Keratinocyte (primary cell): ENCODE measurements around the gene PARK7. TPM values are rescaled to one million over a fixed set of nuclear protein-coding genes. Genes with fewer than 3 reads are reported as not detected.

Experiments
- DNase-seq: peaks from one replicate; pipeline ENCODE4 v3.0.0-alpha.2; 2011; ENCODE audit warnings: low read depth, missing footprints, low spot score
- FAIRE-seq: peaks from 2 replicates; lab custom pipeline; 2011; peaks lifted over from hg19 to GRCh38; lab: Jason Lieb, UNC
- H2AFZ ChIP-seq: 2 replicates; pipeline ENCODE4 v1.6.0; 2012; ENCODE audit warnings: low read length, control low read depth, inconsistent platforms; ENCODE audit not compliant: control insufficient read depth
- H3K27ac ChIP-seq: 2 replicates; pipeline ENCODE4 v1.5.1; 2011; ENCODE audit warnings: low read length; ENCODE audit not compliant: control insufficient read depth, insufficient read depth
- H3K27me3 ChIP-seq: 3 replicates; pipeline ENCODE4 v1.6.0; 2011; ENCODE audit warnings: low read length; ENCODE audit not compliant: control insufficient read depth, insufficient read depth; ENCODE audit errors: extremely low read depth
- H3K36me3 ChIP-seq, 2 experiments: 2 replicates in 1 of 2; 3 replicates in 1 of 2; pipeline ENCODE4 v1.5.1; 2011; ENCODE audit warnings: low read length in 2 of 2, mild to moderate bottlenecking in 1 of 2; ENCODE audit not compliant: control insufficient read depth in 2 of 2, insufficient read depth in 2 of 2; ENCODE audit errors: extremely low read depth in 1 of 2
- H3K4me1 ChIP-seq: 3 replicates; pipeline ENCODE4 v1.5.1; 2011; ENCODE audit warnings: low read length; ENCODE audit not compliant: control insufficient read depth, insufficient read depth; ENCODE audit errors: extremely low read depth
- H3K4me2 ChIP-seq: 3 replicates; pipeline ENCODE4 v1.6.0; 2011; ENCODE audit warnings: low read depth, low read length; ENCODE audit not compliant: control insufficient read depth, insufficient read depth; ENCODE audit errors: extremely low read depth
- H3K4me3 ChIP-seq, 3 experiments: fragments of 200-600 bp in 1 of 3; sonication (generic) in 1 of 3; 2 replicates in 2 of 3; 3 replicates in 1 of 3; pipeline ENCODE4 v1.5.1; 2011 to 2016; ENCODE audit warnings: low read length in 3 of 3, mild to moderate bottlenecking in 3 of 3, control low read depth in 2 of 3, inconsistent platforms in 1 of 3, low read depth in 1 of 3, mixed read lengths in 1 of 3, mixed run types in 1 of 3, moderate library complexity in 1 of 3; ENCODE audit not compliant: control insufficient read depth in 2 of 3, insufficient read depth in 2 of 3; ENCODE audit errors: extremely low read depth in 1 of 3
- H3K79me2 ChIP-seq: 2 replicates; pipeline ENCODE4 v1.6.0; 2012; ENCODE audit warnings: low read length; ENCODE audit not compliant: control insufficient read depth, insufficient read depth
- H3K9ac ChIP-seq: 3 replicates; pipeline ENCODE4 v1.6.0; 2011; ENCODE audit warnings: low read length; ENCODE audit not compliant: control insufficient read depth, insufficient read depth; ENCODE audit errors: extremely low read depth
- H3K9me1 ChIP-seq: 3 replicates; pipeline ENCODE4 v1.6.0; 2011; ENCODE audit warnings: low read length; ENCODE audit not compliant: control insufficient read depth, insufficient read depth; ENCODE audit errors: extremely low read depth
- H3K9me3 ChIP-seq: 2 replicates; pipeline ENCODE4 v1.5.1; 2012; ENCODE audit warnings: low read depth, low read length; ENCODE audit not compliant: control insufficient read depth
- H4K20me1 ChIP-seq: 3 replicates; pipeline ENCODE4 v1.6.0; 2011; ENCODE audit warnings: low read length; ENCODE audit not compliant: control insufficient read depth, insufficient read depth; ENCODE audit errors: extremely low read depth
- EZH2 ChIP-seq: IDR thresholded peaks from one replicate; pipeline ENCODE4 v1.6.1; 2012; ENCODE audit warnings: inconsistent platforms, mild to moderate bottlenecking, low read length, moderate library complexity
- dilution Hi-C: fragments of 300-500 bp; cut with MboI; formaldehyde crosslinking; loops from one replicate; pipeline ENCODE4 v1.7.0; 2020; ENCODE audit warnings: low sequenced_read_pairs; ENCODE audit not compliant: extremely low pct_ligation_motif_present
- polyA plus RNA-seq, 5 experiments: library from polyadenylated mRNA; depleted of rRNA in 3 of 5; stranded (reverse) in 3 of 5; stranded (forward) in 1 of 5; unstranded in 1 of 5; fragments of >200 nt; gene quantifications; 1 replicate in 1 of 5; 2 replicates in 3 of 5; 3 replicates in 1 of 5; pipeline versions ENCODE4 v1.2.1 to v1.2.3, GENCODE V29; 2011 to 2012; ENCODE audit warnings: missing spikeins in 2 of 5, low read depth in 1 of 5, low replicate concordance in 1 of 5
- TF ChIP-seq, protein P1 (sequence below), 3 experiments: IDR thresholded peaks in 1 of 3; conservative IDR thresholded peaks in 1 of 3; optimal IDR thresholded peaks in 1 of 3; 2 replicates in 2 of 3; 3 replicates in 1 of 3; pipeline versions ENCODE3 to v1.5.1; 2011; ENCODE audit warnings: low read length in 3 of 3, mild to moderate bottlenecking in 3 of 3, moderate library complexity in 2 of 3, control low read depth in 1 of 3, inconsistent platforms in 1 of 3; ENCODE audit not compliant: insufficient read depth in 2 of 3; ENCODE audit errors: extremely low read depth in 1 of 3

The PARK7 gene
- polyA plus RNA-seq, 1 donor (not counting 4 experiments of a cell fraction or from before 2014, with no cell fraction given), result 502 TPM

- Histone ChIP-seq H3K9ac (peak overlapping the region; percentile 91), H2AFZ (peak overlapping the region; percentile 37), H3K4me2 (peak overlapping the region; percentile 84), H3K4me1 (peaks cover 43% of the 10 kb centered on the region), H3K9me1 (no peaks in the 10 kb centered on the region), H3K4me3 (peak overlapping the region in 2 of 3 experiments; percentile 40 to 56), H4K20me1 (no peaks in the 10 kb centered on the region), H3K27me3 (no peaks in the 10 kb centered on the region), H3K9me3 (no peaks in the 10 kb centered on the region), H3K27ac (peak overlapping the region; percentile 100), H3K36me3 (no peaks in the 10 kb centered on the region), H3K79me2 (no peaks in the 10 kb centered on the region)
- DNase-seq (no peak), FAIRE-seq (peak; percentile 48)
- dilution Hi-C loops, result loop anchor here (25.0 kb wide), 1 partner anchor 309 kb away; the partner anchor contains the start of gene SLC45A1
- TF ChIP-seq, protein P1, sequence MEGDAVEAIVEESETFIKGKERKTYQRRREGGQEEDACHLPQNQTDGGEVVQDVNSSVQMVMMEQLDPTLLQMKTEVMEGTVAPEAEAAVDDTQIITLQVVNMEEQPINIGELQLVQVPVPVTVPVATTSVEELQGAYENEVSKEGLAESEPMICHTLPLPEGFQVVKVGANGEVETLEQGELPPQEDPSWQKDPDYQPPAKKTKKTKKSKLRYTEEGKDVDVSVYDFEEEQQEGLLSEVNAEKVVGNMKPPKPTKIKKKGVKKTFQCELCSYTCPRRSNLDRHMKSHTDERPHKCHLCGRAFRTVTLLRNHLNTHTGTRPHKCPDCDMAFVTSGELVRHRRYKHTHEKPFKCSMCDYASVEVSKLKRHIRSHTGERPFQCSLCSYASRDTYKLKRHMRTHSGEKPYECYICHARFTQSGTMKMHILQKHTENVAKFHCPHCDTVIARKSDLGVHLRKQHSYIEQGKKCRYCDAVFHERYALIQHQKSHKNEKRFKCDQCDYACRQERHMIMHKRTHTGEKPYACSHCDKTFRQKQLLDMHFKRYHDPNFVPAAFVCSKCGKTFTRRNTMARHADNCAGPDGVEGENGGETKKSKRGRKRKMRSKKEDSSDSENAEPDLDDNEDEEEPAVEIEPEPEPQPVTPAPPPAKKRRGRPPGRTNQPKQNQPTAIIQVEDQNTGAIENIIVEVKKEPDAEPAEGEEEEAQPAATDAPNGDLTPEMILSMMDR (optimal IDR thresholded peaks at IDR 0.05 in 1 of 3, IDR thresholded peaks at IDR 0.05 in 1 of 3, conservative IDR thresholded peaks at IDR 0.05 in 1 of 3; ENCODE audit: extremely low read depth in 1 of 3, insufficient read depth in 2 of 3, low read length in 3 of 3), result no peak
- TF ChIP-seq EZH2, result no peak
Measured at GRCh38 chr1:8003438-8004112, 42.1 kb downstream of the PARK7 start.

DNA sequence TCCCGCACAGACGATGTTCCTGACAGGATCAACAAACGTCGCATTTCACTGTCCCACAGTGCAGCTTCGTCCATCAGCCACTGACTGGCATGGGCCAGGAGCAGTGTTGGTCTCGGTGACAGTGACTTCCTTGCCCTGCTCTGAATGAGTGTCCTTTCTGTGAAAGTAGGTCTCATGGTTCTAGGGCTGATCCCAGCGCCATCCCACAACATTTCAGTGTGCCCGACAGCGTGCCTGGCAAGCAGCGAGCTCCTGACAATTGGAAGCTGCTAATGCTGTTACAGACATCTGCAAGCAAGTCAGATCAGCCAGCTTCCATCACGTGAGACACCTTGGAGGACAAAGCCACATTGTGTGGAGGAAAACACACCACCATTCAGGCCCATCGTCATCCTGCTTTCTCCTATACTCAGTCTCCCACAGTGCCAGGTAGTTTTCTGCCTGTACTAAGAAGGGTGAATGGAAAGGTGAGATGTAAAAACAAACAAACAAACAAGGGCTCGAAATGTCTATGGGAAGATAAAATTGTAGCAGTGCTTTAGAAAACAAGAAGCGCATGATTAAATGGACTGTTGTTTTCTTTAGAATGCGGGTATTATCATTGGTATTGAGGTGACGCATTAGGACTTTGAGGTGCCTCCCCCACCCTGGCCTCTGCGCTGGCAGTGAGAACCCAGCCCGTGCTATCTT lies 42.7 kb downstream of the PARK7 start:
- dilution Hi-C loops, result loop anchor here (25.0 kb wide), 1 partner anchor 308 kb away; the partner anchor contains the start of gene SLC45A1
- Histone ChIP-seq H3K9me1 (no peaks in the 10 kb centered on the region), H3K79me2 (no peaks in the 10 kb centered on the region), H3K9ac (peak overlapping the region; percentile 91), H3K27ac (peak overlapping the region; percentile 100), H3K4me2 (peak overlapping the region; percentile 84), H3K9me3 (no peaks in the 10 kb centered on the region), H4K20me1 (no peaks in the 10 kb centered on the region), H3K4me1 (peaks cover 43% of the 10 kb centered on the region), H3K4me3 (peak overlapping the region in 2 of 3 experiments; percentile 40 to 56), H3K36me3 (peaks cover 0 to 4% of the 10 kb centered on the region in 2 experiments), H3K27me3 (no peaks in the 10 kb centered on the region), H2AFZ (peak overlapping the region; percentile 3)
- FAIRE-seq (no peak), DNase-seq (no peak)
- no peak for TF ChIP-seq EZH2
- TF ChIP-seq, protein P1 (optimal IDR thresholded peaks at IDR 0.05 in 1 of 3, IDR thresholded peaks at IDR 0.05 in 1 of 3, conservative IDR thresholded peaks at IDR 0.05 in 1 of 3; ENCODE audit: extremely low read depth in 1 of 3, insufficient read depth in 2 of 3, low read length in 3 of 3), result no peak
